ENCODE measurements around the gene EIF1.
"Not testable (repeated sequence)": the region's sequence is repeated elsewhere in the genome, so short reads cannot be mapped to it uniquely, and the experiment has no call there.

EIF1 gene

DNA sequence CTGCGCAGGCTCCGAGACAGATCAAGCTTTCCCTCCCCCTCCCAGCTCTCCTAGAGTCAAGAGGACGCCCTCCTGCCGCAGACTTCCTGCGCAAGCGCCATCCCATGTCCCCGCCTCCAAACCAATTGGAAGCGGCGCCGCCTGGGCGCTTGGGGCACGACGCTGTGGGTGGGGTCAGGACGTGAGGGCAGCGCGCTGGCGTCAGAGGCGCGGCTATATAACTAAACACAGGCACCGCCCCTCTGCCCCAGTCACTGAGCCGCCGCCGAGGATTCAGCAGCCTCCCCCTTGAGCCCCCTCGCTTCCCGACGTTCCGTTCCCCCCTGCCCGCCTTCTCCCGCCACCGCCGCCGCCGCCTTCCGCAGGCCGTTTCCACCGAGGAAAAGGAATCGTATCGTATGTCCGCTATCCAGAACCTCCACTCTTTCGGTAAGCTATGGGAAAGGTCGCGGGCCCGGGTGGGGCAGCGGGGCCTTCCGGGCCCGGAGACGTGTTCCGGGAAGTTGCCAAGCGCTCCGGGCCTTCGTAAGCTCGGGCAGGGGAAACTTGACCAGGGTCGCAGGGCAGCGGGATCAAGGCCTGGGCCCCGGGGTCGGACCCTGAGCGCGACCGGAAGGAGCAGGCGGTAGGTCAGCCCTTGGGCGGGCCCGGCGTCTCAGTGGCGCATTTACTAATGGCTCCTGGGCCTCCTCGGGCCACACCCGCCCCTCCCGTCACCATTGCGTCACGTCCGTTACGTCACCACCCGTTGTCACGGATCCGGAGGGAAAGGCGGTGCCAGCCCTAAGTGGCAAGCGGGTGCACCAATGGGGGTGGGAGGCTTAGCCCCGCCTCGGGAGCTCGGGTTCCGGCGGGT lies at the start of gene EIF1:
Gene EIF1, plus strand, starts transcription at position 245 of the 856 bp plus-strand sequence. Its CDS starts 154 bp downstream, at position 399.
- peak; percentile 97 to 99 for DNase-seq

GRCh38 chr17:41638941-41639340 lies 49.7 kb upstream of the EIF1 start:
- no peak for DNase-seq

GRCh38 chr17:41639492-41640473 lies 48.9 kb upstream of the EIF1 start:
- DNase-seq: no peak

DNA sequence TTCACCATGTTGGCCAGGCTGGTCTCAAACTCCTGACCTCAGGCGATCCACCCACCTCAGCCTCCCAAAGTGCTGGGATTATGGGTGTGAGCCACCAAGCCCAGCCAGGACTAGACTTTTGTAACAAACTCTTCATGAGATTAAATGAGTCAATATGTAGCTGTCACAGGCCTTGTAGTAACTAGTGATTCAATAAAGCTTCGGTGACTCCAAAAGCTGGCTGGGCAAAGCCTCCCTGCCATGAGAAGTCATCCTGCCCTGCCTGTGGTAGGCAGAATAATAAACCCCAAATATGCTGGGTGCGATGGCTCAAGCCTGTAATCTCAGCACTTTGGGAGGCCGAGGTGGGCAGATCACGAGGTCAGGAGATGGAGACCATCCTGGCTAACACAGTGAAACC lies 48.1 kb upstream of the EIF1 start:
- not testable (repeated sequence) for DNase-seq

- DNase-seq: no peak
Observed at GRCh38 chr17:41642252-41643156, 46.2 kb upstream of the EIF1 start.

- DNase-seq: no peak
Observed at GRCh38 chr17:41647038-41647813, 41.5 kb upstream of the EIF1 start.

- peak; percentile 68 to 69 for DNase-seq
Observed at GRCh38 chr17:41647940-41648410, 40.7 kb upstream of the EIF1 start.

DNA sequence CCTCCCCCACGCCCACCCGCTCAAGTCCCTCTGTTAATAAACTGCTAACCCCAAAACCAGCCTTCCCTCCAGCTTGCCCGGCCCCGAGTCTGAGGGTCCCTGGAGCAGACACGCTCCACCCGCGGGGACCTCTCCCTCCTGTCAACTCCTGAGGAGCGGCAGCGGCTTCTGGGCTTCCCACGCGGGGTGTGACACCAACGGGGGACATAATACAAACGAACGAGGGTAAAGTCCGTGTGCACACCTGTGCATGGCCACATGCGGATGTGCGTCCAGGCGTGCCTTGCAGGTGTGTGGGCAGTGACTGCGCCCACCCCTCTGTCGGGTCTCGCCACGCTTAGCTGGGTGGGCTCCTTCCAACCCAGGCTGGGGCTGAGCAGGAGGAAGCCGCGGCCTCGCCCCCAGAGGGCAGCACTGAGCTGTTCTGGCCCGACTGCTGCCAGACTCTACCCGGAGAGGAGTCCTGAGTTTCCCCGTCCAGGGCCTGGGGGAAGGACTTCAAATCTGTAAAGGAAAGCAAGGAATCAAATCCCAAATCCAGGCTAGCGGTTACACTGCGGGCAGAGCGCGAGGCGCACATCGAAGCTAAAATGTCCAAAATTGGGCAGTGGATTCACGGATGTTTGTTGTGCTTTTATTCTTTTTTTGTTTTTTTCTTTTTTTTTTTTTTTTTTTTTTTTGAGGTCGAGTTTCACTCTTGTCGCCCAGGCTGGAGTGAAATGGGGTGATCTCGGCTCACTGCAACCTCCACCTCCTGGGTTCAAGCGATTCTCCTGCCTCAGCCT lies 40.1 kb upstream of the EIF1 start:
- peak; percentile 60 to 63 for DNase-seq

DNA sequence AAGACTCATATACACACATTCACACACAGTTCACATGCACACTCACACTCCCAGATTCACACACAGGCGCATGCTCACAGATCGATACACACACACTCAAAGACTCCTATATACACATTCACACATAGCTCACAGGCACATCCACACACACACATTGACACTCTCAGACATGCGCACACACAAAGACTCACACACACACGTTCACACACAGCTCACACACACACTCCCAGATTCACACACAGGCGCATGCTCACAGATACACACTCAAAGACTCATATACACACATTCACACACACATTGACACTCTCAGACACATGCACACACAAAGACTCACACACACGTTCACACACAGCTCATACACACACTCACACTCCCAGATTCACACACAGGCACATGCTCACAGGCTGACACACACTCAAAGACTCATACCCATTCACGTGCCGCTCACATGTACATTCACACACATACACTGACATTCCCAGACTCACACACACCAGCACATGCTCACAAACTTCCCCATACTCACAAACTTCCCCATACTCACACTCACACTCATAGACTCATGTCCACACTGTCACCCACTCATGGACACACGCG lies 38.7 kb upstream of the EIF1 start:
- no peak for DNase-seq

GRCh38 chr17:41650794-41651624 lies 37.7 kb upstream of the EIF1 start:
- DNase-seq: no peak

DNA sequence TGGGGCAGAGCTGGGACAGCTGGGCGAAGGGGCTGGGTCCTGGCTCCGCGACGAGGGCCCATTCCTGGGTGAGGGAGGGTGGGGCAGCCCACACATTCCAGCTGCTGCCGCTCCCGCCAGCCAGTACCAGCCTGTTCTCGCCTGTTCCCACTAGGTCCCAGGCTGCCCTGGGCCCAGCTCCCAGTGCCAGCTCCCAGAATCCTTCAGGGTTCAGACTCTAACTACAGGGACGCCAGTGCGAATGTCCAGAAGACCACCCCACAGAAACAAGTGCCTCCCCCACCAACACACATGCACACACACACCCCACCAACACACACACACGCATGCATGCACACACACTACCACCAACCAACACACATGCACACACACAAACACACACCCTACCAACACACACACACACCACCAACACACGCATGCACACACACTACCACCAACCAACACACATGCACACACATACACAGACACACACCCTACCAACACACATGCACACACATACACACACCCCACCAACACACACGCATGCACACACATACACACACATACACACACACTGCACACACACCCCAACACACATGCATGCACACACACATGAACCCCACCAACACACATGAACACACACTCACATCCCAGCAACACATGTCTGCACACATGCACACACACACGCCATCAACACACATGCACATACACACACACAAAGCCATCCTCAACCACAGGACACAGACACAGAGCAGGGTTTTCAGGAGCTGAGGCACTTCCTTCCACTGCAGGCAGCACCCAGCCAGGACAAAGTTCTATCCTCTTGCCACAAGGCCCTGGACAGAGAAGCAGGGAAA lies 36.8 kb upstream of the EIF1 start:
- no peak for DNase-seq

GRCh38 chr17:41652461-41652970 lies 36.2 kb upstream of the EIF1 start:
- no peak for DNase-seq

GRCh38 chr17:41653421-41653820 lies 35.3 kb upstream of the EIF1 start:
- no peak for DNase-seq

DNA sequence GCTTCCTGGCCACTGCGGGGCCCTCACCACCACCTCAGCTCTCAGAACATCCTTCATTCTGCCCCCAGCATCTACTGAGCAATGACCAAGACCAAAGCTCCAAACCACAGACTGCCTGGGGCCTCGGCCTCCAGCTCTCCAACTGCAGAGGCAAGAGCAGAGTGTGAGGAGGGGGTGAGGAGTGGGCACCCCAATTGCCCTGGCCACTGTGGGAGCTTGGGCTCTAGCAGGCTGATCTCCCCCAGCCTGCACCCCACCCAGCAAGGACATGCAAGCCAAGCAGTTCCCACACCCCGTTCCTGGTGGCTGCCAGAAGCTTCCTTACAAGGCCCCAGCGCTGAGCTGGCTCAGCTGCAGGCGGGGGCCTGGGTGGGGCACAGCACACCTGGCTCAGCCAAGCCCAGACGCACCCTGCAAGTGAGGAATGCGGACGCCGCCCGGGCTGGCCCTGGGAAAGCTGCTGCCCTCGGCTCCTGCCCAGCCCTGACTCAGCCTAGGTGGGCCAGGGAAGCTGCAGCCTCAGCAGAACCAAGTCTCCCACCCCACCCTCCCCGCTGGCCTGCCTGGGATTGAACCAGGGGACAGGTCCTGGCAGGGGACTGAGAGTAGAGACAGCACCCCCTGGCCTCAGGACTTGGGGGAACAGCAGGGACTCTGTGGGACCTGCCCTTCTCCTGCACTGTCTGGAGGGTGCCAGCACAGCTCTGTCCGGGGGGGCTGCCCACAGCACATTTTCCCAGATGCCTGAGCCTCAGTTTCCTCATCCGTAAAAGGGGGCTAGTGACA lies 34.6 kb upstream of the EIF1 start:
- DNase-seq: no peak

DNA sequence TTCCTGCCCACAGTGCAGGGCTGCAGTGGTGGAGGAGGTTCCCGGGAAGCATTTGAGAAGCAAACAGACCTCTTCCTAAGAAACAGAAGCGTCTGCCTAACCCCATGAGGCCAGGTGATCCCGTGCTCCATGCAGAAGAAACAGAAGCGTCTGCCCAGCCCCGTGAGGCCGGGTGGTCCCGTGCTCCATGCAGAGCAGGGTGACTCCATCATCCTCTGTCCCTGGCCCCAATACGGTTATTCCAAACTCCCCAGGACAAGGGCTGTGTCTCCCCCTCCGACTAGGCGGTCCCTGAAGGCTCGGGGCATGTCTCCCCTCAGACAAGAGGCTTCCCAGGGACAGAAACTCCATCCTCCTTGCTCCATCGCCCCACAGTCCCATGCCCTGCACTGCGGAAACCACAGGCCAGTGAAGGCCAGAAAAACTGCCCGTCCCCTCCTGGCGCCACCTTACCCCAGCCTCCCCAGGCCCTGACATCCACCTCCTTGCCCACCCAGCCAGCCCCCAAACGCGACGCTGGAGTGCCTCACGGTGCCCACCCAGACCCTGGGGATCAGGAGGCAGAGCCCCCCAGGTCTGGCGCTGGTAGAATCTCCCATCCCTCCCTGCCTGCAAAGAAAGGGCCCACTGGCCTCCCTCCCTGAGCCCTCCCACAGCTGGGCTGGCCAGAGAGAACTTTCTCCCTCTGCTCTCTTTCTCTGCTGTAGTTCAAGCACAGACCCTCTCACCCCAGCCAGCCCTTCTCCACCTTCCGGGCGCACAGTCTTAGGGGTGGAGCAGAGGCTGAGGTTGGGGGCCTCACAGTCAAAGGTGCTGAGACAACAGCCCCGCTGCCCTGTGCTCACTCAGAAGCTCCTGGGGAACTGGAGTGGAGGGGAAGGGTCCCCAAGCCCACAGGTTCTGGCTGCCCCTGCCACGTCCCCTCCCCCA lies 33.7 kb upstream of the EIF1 start:
- no peak for DNase-seq

- no peak for DNase-seq
Observed at GRCh38 chr17:41655611-41656111, 33.0 kb upstream of the EIF1 start.
